ENCODE data around the gene KCNA4.

DNA sequence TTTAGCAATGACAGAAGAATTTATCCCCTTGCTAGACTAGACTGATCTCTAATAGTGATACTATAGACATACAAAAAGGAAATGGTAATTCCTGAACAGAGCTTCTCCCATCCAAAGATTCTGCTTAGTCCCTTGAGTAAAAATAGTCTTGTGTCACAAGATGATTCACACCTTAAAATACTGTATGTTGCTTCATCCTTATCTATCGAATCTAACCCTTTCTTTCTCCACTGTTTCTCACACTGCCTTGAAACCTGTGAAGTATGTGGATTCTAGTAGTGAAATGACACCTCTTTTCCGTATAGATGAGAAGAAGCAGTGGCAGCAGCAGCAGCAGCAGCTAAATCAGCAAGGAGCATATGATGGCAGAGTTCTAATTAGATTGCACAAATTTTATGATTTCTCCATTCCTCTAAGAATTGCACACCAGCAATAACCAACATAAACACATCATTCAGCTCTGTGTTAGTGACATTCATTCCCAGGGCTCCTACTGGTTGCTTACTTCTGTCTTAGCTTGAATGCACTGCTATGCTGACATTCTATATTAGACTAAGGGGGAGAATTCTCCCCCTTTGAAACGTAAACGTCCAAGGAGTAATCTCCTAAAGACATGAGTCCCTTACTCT, 14.6 kb downstream of the KCNA4 start:
- no peak for TF ChIP-seq POLR2A (IDR thresholded peaks at IDR 0.05)
- TF ChIP-seq, protein P1, sequence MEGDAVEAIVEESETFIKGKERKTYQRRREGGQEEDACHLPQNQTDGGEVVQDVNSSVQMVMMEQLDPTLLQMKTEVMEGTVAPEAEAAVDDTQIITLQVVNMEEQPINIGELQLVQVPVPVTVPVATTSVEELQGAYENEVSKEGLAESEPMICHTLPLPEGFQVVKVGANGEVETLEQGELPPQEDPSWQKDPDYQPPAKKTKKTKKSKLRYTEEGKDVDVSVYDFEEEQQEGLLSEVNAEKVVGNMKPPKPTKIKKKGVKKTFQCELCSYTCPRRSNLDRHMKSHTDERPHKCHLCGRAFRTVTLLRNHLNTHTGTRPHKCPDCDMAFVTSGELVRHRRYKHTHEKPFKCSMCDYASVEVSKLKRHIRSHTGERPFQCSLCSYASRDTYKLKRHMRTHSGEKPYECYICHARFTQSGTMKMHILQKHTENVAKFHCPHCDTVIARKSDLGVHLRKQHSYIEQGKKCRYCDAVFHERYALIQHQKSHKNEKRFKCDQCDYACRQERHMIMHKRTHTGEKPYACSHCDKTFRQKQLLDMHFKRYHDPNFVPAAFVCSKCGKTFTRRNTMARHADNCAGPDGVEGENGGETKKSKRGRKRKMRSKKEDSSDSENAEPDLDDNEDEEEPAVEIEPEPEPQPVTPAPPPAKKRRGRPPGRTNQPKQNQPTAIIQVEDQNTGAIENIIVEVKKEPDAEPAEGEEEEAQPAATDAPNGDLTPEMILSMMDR (IDR thresholded peaks at IDR 0.05), result no peak
- TF ChIP-seq EP300 (IDR thresholded peaks at IDR 0.05), result no peak

All from stomach (tissue), 4 donors.